Subcutaneous adipose tissue (tissue), 4 donors: ENCODE results near the gene RIMS4. TPM values are rescaled to one million over a fixed set of nuclear protein-coding genes. Genes with fewer than 3 reads are reported as not detected.

Source experiments
- CTCF ChIP-seq: fragments of 450-650 bp; IDR thresholded peaks from one replicate; pipeline ENCODE4 v1.5.1; 2016; ENCODE audit warnings: low read depth, mild to moderate bottlenecking, control low read depth, antibody characterized with exemption, moderate library complexity
- total RNA-seq, 4 donors: library from RNA; depleted of rRNA; stranded (reverse); fragments of >200 nt; gene quantifications; one replicate each; pipeline ENCODE4 v1.1.0, GENCODE V29; 2016

The RIMS4 gene
- total RNA-seq, 4 donors from 2014 or later = 0.34 to 0.44 TPM; not detected in 2

GRCh38 chr20:44805335-44805978 is 4.9 kb downstream of the RIMS4 start:
- TF ChIP-seq CTCF = no peak

- TF ChIP-seq CTCF = no peak
Observed at GRCh38 chr20:44803383-44803941, 6.9 kb downstream of the RIMS4 start.

- no peak for TF ChIP-seq CTCF
Observed at GRCh38 chr20:44802702-44803101, 7.6 kb downstream of the RIMS4 start.

- TF ChIP-seq CTCF = no peak
Observed at GRCh38 chr20:44800391-44801046, 9.8 kb downstream of the RIMS4 start.

- TF ChIP-seq CTCF = no peak
Observed at GRCh38 chr20:44799691-44800090, 10.7 kb downstream of the RIMS4 start.

- TF ChIP-seq CTCF = no peak
Observed at GRCh38 chr20:44796758-44797457, 13.4 kb downstream of the RIMS4 start.

- TF ChIP-seq CTCF = no peak
Observed at GRCh38 chr20:44796311-44796710, 14.0 kb downstream of the RIMS4 start.
